NCI-H2171 treated with DMSO at 0.1 percent for 48 hours (cell line): ENCODE measurements around the gene TOP2B.

Source experiments
- DNase-seq: peaks from one replicate; lab custom pipeline; 2025; lab: John Stamatoyannopoulos, UW

TOP2B gene

GRCh38 chr3:25563601-25564000, 101.1 kb downstream of the TOP2B start:
- DNase-seq: no peak

GRCh38 chr3:25558796-25559195, 105.9 kb downstream of the TOP2B start:
- DNase-seq: no peak

GRCh38 chr3:25558121-25558520, 106.6 kb downstream of the TOP2B start:
- DNase-seq: no peak

GRCh38 chr3:25557694-25558093, 107.0 kb downstream of the TOP2B start:
- DNase-seq: no peak

- no peak for DNase-seq
Observed at GRCh38 chr3:25556447-25556846, 108.3 kb downstream of the TOP2B start.

- no peak for DNase-seq
Observed at GRCh38 chr3:25555695-25556437, 108.8 kb downstream of the TOP2B start.

GRCh38 chr3:25554376-25554775, 110.3 kb downstream of the TOP2B start:
- no peak for DNase-seq

GRCh38 chr3:25552251-25552650, 112.5 kb downstream of the TOP2B start:
- DNase-seq: no peak

GRCh38 chr3:25548836-25549235, 115.9 kb downstream of the TOP2B start:
- no peak for DNase-seq

- DNase-seq: peak; percentile 8
Observed at GRCh38 chr3:25547943-25548674, 116.6 kb downstream of the TOP2B start.
